ENCODE measurements around the gene GCNT1.
"Not testable (repeated sequence)": the region's sequence is repeated elsewhere in the genome, so short reads cannot be mapped to it uniquely, and the experiment has no call there.

GCNT1 gene

GRCh38 chr9:76491056-76491455, 32.1 kb downstream of the GCNT1 start:
- DNase-seq (ENCODE audit: low read depth) = not testable (repeated sequence)

DNA sequence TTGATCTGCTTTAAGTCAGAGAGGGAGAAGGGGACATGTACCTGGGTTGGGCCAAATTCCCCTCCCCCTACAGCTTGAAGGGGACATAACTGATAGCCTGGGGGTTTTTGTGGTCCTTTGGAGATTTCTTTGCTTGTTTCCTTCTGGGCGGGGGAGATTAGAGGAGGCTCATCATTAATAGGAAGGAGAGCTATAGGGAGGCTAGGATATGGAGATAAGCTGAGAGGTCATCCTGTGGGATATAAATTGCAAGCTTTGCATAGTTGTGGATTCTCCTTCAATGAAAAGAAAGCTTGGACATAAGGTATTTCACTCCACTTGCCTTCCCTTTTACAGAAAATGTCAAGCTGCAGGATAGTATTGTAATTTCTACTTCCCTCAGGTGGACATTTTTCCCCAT, 34.5 kb downstream of the GCNT1 start:
- DNase-seq (ENCODE audit: low read depth) = not testable (repeated sequence)

- no peak for DNase-seq (ENCODE audit: low read depth)
Measured at GRCh38 chr9:76500061-76500460, 41.1 kb downstream of the GCNT1 start.

GRCh38 chr9:76502746-76503145, 43.8 kb downstream of the GCNT1 start:
- no peak for DNase-seq (ENCODE audit: low read depth)

DNA sequence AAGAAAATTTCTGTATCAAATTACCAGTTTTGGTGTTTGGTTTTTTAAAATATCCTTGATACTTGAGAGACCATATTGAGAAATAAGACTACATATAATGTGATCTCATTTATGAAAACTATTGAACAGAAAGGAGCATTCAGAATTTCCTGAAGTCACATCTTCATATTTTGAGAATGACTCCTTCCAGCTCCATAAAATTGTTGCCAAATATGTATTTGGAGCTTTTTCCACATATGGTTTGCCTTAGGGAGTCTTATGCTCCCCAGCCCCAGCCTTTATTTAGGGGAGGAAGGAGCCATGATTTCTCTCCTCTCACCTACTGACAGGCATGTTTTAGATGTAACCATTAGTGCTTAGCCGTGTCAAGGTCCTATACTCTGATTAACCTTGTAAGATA, 51.1 kb downstream of the GCNT1 start:
- DNase-seq (ENCODE audit: low read depth) = no peak

GRCh38 chr9:76510446-76510845, 51.5 kb downstream of the GCNT1 start:
- DNase-seq (ENCODE audit: low read depth) = no peak

GRCh38 chr9:76512826-76513225, 53.8 kb downstream of the GCNT1 start:
- DNase-seq (ENCODE audit: low read depth) = no peak

GRCh38 chr9:76516350-76516749, 57.4 kb downstream of the GCNT1 start:
- no peak for DNase-seq (ENCODE audit: low read depth)

DNA sequence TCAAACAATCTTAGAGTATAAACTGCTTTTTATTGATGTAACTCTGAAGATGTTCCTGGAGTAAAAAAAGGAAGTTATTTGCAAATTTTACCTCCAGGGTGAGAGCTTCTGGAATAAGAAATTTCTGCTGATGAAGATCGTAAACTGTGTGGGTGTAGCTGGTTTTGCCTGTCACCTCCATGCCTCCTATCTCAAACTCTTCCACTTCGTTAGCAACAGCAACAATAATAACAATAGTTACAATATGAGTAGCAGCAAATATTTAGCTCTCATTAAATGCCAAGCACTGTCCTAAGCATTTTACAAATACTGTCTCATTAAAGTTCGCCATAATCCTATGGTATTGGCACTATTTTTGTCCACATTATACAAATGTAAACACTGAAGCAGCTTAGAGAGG, 57.9 kb downstream of the GCNT1 start:
- no peak for DNase-seq (ENCODE audit: low read depth)

- no peak for DNase-seq (ENCODE audit: low read depth)
Measured at GRCh38 chr9:76519075-76519835, 60.3 kb downstream of the GCNT1 start.

GRCh38 chr9:76521244-76521681, 62.3 kb downstream of the GCNT1 start:
- DNase-seq (ENCODE audit: low read depth) = no peak

DNA sequence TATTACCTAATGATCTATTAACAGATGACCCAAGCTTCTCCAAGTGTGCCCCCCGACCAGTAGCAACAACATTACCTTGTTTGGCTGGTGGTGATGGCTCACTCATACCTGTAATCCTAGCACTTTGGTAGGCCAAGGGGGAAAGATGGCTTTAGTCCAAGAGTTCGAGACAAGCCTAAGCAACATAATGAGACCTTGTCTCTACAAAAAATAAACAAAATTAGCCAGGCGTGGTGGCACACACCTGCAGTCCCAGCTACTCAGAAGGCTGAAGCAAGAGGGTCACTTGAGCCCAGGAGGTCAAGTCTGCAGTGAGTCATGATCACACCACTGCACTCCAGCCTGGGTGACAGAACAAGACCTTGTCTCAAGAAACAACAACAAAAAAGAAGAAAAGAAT, 62.9 kb downstream of the GCNT1 start:
- no peak for DNase-seq (ENCODE audit: low read depth)

GRCh38 chr9:76523617-76524200, 64.7 kb downstream of the GCNT1 start:
- DNase-seq (ENCODE audit: low read depth) = not testable (repeated sequence)

- no peak for DNase-seq (ENCODE audit: low read depth)
Measured at GRCh38 chr9:76525196-76525595, 66.2 kb downstream of the GCNT1 start.

DNA sequence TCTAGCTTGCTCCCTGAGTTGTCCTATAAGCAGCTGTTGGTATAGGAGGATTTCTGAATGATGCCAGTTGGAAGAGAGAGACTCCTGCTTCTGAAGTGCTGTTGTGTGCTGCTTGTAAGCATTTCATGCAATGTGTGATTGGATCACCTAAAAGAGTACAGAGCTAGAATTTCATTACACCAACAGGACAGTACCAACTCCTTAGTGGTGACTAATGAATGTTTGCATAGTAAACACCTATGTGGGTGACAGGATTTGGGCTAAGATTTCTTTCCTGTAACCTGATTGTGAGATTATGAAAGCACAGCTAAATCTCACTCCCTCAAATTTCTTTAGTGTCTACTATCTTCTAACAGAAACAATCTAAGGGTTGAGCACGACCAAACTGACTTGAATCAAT, 67.0 kb downstream of the GCNT1 start:
- DNase-seq (ENCODE audit: low read depth) = no peak

GRCh38 chr9:76528056-76528455, 69.1 kb downstream of the GCNT1 start:
- no peak for DNase-seq (ENCODE audit: low read depth)

DNA sequence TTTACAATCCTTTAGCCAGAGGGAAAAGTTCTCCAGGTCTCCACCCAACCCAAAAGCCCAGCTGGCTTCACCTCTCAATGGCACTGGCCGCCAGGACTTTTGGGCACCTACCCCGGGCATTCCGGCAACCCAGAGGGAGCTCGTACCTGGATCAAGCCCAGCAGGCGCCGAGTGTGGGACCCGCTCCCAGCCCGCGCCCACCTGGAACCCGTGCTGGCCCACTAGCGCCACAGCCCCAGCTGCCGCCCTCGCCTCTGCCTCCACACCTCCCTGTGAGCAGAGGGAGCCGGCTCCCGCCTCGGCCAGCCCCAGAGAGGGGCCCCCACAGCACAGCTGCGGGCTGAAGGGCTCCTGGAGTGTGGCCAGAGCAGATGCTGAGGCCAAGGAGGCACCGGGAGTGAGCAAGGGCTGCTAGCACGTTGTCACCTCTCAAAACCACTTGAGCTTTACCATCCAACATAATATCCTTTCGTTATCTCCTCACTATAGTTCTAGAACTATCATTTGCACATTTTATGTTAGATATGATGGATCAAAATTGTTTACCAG, 69.7 kb downstream of the GCNT1 start:
- DNase-seq (ENCODE audit: low read depth) = no peak

GRCh38 chr9:76529653-76530052, 70.7 kb downstream of the GCNT1 start:
- no peak for DNase-seq (ENCODE audit: low read depth)

DNA sequence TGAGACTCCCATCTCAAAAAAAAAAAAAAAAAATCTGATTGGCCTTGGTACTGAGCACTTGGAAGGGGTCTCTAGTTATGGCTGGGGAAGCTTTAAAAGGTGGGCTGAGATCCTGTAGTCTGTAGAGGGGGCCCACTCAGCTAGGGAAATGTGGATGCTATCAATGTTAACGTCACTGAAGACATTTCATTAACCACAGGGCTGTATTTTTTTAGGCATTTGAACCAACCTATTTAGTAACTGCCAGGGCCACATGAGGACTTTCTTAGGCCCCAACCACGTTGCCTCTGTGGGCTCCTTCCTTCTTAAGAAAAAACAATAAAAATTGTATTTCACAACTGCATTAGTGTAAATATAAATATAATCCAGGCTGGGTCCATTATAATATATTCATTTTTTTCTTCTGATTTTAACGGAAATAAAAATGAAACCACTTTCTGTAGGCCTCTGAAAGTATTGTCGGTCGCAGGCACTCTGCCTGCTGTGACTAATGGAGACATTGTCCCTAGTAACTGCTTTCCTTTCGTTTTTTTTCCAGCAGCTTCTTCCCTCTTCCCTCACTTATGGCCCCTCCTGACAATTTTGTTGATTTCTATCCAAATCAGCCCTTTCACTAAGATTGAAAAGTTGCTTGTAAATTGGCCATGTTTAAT, 71.6 kb downstream of the GCNT1 start:
- no peak for DNase-seq (ENCODE audit: low read depth)

GRCh38 chr9:76531231-76531780, 72.3 kb downstream of the GCNT1 start:
- no peak for DNase-seq (ENCODE audit: low read depth)

DNA sequence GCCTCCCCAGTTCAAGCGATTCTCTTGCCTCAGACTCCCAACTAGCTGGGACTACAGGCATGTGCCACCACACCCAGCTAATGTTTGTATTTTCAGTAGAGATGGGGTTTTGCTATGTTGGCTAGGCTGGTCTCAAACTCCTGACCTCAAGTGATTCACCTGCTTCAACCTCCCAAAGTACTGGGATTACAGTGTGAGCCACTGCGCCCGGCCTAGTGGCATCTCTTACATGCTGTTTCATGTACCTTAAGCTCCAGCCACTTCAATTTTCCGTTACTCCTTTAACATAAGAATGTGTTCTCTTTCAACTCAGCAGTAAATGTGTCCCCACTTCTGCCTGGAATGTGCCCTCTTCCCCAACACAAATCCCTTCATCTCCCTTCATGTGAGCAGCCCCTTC, 73.9 kb downstream of the GCNT1 start:
- not testable (repeated sequence) for DNase-seq (ENCODE audit: low read depth)

DNA sequence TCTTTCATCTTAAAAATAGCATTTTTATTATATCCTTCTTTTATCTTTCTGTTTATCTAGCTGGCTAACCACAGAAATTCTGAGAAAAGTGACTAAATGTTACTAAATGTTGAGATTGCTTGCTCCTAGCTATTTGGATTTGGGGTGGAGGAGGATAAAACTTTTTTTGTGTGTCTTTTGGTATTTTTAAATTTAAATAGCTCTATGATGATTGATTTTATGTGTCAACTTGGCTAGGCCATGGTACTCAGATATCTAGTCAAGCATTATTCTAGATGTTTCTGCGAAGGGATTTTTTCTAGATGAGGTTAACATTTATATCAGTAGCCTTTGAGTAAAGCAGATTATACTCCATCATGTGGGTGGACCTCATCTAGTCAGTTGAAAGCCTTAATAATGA, 75.0 kb downstream of the GCNT1 start:
- DNase-seq (ENCODE audit: low read depth) = no peak

DNA sequence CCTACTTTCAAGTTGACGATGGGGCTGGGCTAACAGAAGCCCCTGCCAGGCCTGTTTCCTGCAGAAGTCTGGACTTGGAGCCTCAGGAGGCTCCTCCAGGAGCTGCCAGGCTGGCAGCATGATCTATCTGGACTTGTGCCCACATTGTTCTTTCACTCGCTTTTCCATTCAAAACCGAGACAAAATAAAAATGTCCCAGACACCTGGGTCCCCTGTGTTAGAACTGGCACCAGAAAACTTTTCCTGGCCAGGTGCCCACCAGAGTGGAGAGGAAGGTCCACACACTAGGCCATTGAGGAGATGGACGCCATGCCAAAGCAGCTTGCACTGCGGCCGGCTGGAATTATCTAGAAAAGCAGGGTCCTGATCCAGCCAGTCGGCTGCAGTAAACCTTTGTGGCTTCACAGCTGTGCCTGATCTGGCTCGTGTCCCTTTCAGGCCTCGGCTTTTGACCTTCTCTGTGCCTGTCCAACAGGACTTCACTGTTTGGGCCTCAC, 78.2 kb downstream of the GCNT1 start:
- DNase-seq (ENCODE audit: low read depth) = no peak
